ENCODE results near the gene CEMIP2.

The CEMIP2 gene

DNA sequence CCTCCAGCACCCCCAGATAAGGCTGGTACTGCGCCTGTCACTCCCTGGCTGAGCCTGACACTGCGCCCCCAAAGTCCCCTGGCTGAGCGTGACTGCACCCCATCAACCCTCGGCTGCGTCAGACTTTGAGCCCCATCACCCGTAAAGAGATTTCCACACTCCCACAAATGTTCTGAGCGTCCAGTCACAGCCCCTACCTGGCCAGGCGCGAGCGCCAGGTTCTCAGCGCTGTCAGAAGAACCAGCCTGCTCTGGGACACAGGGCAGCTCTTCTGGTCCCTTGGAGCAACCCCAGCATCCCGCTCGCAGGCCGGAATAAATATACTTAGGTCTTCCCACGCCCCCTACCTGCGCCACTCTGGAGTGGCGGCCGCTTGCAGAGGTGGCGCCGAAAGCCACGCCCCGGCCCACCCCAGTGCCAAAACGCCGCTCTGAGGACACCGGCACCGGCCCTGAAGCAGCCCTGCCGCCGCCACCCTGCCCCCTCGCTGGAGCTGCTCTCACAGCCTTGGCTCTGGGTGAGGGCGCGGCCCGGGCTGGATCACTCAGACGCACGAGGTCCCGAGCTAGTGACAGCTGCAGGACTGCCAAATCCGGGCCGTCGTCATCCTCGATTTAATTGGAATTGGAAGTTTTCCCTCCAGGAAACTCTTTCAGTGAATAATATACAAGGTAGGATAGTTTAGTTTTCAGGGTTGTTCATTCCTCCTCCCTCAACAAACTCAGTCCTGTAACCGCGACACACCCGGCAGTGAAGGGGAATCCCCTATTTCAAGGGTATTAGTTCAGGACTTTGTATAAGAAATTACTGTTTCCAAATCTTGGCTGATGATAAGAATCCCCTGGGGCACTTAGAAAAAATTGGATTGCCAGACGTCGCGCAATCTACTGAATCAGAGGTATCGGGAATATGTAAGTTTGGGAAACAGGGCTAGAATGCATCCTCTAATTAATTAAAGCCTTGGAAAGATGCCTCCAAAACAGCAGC lies 1.2 kb upstream of the CEMIP2 start:
- DNase-seq, result no peak

DNA sequence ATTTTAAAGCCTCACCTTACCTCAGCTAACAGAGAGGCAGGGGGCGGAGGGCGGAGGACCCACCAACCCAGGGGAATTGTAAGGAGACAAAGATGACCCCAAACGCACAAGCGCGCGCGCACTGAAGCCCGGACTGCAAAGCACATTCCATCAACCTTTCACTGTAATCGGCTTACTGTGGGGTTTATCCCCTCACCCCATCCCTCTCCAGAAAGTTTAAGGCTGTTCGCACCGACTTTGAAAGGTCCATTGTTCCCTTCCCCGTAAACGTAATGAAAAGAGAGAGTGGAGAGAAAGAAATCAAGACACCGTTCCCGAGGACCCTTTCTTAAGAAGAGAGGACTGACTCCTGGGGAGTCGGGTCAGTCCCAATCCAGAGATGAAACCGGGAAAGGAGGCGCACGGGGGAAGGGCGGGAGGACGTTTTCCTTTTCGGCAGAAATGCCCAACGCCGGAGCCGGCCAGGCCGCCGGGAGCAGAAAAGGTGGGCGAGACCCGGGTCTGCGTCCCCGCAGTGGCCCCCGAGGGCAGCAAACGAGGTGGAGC lies 464 bp downstream of the CEMIP2 start:
- DNase-seq, result no peak

DNA sequence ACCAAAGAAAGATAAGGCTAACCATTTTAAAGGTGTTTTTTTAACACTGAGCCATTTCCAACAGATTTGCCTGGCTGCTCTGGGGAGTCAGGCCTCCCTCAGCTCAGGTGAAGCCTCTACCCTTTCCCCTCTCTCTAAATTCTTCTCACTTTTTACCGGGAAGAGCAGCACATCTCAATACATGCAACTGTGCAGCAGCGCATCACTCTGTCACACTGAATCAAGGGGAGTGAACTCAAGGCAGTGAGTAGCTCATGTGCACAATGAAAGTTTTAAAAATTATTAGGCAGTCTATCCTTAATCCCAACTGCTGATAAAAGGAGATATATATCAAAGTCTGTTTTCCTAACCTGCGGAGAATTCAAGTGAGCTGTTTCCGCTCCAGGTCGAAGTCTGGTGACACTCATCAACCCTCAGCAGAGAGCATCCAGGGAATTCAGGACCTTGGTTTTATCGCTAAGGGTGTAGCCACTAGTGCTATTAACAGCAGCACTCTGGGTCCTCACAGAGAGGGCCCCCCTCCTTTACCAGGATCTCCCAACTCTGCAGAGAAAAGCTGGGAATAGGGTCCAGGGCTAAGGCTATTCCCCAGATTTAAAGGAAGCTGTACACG lies 1.0 kb downstream of the CEMIP2 start:
- DNase-seq, result no peak

DNA sequence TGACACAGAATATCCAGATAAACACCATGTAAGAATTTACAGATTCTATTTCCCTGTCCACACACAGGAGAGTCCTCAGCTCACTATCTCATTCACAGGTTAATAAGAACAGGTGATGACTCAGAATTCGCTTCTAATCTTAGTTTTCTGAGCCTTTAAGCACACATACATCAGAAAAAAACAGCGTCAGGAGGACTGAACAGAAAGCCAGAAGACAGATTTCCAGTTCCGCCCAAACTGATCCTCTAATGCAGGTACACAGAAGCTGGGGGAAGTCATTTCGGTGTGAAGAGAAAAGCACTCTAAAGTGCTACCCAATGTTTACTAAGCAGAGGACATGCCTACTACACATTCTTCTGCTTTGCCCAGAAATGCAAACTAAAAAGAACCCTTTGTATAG lies 1.6 kb downstream of the CEMIP2 start:
- DNase-seq, result no peak

DNA sequence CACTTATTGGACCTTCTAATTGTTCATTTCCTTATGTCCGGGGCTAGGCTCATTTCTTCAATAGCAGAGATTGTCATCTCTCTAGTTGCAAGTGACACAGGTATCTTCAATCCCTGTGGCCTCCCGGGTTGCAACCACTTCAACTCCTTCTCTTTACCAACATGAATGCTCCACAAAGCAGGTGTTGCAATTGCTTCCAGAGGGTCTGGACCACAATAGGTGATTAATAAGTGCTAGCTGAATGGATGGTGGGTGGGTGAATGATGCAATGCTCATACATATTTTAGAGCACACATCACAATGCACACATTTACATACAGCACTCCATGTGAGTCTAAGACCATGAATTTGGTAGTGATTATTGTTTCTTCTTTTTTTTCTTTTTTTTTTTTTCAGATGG lies 2.6 kb downstream of the CEMIP2 start:
- DNase-seq, result no peak

DNA sequence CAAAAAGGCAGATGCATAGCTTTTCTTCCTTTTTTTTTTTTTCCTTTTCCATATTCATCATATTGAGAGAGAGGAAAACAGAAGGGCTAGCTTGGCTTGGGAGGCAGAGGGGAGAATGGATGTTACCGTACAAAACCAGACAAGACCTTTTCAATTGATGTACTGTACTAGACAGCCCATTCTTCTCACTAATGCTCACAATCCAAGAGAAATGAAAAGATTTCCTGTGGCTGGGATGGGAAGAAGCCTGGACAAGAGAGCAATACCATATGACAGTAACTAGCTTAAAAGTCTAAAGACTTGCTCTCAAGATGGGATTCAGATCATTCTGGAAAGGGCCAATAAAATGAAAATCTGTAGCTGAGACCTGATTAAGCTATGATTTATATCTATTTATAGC lies 3.4 kb downstream of the CEMIP2 start:
- DNase-seq, result no peak

DNA sequence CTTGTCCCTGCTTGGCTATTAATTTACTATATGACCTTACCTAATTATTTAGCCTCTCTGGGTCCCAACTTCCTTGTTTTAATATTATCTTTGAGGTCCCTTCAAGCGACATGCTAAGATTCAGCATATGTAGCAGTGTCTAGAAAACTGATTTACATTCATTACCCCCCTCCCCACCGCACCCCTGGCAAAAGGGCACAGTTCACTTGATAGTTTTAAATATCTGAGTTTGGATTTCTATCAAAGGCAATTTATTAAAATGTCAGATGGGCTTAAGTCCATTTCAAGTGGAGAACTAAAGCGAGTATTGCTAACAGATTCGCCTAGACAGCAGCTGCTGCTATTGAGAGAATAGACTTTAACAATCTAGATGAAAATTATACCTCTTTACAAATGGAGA lies 3.9 kb downstream of the CEMIP2 start:
- no peak for DNase-seq

DNA sequence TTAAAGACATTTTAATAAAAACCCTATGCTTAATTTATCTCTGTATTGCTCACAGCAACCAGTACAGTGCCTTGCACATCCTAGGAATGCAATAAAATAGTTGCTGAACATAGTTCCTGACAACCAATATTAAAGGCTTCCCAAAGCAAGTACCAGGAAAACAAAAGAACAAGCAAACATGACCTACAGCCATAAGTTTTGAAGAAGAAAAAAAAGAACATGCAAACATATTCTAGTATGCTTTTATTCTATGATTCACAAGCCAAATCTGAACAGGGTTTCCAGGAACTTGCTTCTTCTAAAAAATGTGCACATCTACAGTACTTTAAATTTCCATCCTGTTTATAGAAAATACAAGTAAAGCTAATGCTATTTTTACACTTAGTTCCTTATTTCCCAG lies 4.5 kb downstream of the CEMIP2 start:
- no peak for DNase-seq

DNA sequence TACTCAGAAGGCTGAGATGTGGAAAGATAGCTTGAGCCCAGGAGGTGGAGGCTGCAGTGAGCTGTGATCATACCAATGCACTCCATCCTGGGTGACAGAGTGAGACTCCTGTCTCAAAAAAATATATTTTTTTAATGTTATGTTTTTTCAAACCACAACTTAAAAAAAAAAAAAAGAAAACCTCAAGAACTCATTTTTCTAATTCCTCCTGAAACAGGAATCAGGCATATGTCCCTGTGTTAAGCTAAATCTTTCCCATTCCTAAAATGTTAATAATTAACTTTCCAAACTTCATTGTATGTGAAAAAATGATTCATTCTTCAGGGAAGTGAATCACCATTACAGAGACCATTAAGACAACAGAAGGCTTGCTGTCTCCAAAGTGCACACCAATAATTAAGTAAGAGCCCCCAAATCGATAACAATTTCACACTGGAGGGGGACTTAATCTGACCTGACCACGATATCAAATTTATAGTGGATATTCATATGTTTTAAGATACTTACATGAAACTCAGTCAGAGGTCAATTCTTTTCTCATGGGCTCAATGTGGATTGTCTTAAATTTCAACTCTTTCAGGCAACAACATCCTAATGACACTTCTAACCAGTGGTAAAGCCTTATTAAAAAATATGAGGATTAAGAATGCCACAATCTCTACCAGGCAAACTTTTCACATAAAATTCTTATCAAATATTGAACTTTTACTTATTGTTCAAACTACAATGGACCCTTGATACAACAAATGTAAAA lies 5.2 kb downstream of the CEMIP2 start:
- DNase-seq, result no peak

DNA sequence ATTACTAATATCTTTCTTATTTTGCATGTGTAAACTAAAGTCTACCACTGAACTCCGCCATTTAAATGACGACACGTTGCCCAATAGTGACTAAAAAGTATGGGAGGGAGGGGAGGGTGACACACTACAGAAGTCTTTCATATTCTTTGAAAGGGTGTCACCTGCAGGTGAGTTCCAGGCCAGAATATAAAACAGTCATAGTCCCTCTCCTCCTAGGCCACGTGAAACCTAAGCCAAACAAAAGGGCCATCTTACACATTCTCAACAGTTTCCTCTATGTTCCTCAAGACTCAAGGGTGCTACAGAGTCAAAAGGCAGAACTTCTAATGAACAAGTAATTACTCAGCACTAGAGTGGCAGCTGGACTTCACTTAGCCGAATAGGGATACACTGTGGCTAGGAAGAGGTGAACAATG lies 6.4 kb downstream of the CEMIP2 start:
- no peak for DNase-seq

DNA sequence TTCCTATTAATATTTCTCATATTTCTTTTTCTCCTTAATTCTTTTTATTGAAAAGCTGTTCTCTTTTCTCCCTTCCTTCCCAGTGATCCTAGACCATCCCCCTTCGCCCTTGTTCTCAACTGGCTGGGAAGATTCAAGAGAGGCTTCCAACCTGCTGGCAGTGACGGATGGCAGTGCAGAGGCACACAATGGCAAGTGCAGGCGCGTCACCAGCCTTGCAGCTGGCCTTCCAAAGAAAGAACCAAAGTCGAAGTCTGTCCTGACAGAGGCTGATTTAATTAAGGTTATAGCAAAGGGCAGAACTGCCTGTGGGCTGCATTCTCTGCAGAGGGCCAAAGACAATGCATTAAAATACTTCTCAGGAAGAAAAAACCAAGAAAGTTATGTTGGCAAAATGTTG lies 7.4 kb downstream of the CEMIP2 start:
- no peak for DNase-seq

DNA sequence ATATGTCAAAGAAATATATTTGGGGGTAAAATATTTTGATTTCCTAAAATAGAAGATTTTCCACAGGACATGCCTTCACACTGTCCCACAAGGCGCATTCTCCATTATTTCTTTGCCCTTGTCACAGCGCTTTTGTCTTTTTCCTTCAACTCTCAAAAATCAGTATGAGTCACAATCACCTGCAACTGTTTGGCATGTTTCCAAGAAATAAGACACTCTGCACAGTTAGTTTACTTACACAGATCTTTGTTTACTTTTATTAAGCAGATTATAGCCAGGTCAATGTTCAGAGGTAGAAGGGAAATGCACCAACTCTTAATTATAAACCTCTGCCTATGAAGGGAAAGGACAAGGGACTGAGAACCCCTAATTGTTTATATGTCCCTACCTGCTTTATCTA lies 9.5 kb downstream of the CEMIP2 start:
- DNase-seq, result peak; percentile 35

DNA sequence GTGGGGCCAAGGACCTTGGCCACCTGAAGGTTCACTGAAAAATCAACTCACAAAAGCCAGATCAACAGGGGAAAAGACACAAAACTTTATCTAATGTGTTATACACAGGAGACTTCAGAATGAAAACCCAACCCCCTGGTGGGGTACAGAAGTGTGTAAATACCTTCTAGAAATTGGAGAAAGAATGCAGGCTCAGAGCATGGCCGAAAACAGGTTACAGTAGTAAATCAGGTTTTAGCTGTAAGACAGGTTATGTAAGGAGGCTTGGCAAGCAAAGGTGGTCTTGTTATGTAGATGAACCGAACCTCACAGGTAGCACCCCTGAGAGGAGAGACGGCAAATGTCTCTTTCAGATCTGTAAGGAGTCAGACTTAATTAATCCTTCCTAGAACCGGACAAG lies 10.0 kb downstream of the CEMIP2 start:
- DNase-seq, result no peak

DNA sequence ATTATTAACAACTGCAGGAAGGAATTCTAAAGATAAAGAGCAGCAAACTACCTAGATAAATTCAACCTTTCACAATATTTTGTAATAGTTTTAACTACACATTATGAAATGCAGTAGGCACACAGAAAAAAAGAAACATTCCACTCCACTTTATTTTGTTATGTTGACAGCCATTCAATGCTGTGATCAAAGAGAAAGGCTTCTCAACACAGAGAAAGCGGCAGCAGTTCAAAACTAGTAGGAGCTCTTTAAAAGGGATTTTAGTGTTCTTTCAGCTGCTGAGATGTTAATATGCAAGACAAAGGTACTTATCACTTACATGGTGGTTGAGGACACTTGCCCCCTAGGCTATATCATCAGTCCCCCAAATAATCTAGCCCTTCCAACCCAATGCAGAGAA lies 11.6 kb downstream of the CEMIP2 start:
- DNase-seq, result no peak

DNA sequence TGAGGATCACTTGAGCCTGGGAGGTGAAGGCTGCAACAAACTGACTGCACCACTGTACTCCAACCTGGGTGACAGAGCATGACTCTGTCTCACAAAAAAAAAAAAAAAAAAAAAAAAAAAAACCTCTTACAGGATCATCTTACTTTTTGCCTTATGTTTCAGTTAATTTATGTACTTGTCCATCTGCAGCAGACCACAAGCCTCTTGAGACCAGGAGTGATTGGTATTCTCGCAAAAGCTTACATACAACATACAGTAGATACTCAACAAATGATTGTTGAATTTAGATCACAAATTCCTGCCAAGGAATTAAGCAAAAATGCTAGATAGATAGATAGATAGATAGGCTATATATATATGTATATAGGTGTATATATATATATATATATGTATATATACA lies 12.4 kb downstream of the CEMIP2 start:
- no peak for DNase-seq

DNA sequence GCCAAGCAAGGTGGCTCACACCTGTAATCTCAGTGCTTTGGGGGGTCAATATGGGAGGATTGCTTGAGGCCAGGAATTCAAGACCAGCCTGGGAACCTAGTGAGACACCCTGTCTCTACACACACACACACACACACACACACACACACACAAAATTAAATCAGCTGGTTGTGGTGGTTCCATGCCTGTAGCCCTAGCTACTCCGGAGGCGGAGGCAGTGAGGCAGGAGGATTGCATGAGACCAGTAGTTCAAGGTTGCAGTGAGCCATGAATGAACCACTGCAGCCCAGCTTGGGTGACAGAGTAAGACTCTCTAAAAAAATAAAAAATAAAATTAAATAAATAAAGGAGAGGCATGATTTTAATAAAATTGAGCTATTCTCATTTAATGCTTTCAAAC lies 13.1 kb downstream of the CEMIP2 start:
- no peak for DNase-seq

DNA sequence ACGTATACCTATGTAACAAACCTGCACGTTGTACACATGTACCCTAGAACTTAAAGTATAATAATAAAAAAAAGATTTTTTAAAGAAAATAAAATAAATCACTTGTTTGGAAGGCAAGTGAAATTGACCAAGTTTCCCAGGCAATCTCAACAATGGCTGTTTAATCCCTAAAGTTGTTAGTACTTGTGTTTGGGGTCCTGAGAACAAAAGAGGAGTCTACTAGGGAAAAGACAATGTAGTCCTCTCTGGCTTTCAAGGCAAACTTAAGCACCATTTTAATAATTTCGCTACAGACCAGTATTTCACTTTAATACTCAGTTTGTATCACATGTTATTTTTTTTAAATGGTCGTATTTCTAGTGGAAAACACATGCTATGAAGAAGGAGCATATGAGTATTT lies 14.2 kb downstream of the CEMIP2 start:
- no peak for DNase-seq

DNA sequence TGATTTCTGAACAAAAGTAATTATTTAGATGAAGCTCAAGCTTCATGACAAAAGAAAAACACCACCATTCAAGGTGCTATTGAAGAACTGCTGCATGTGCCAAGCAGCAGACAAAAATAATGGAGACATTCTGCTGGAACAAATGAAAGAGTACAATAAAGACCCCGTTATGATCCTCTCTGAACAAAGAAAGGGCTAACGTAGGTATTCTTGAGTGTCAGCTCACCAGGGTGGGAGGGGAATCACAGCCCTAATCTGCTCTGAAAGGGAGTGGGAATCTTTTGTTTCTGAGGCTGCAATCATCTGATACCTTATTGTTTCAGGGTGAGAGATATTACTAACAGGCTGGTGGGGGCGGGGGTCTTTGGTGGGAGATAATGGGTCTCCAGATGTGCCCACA lies 15.4 kb downstream of the CEMIP2 start:
- no peak for DNase-seq

DNA sequence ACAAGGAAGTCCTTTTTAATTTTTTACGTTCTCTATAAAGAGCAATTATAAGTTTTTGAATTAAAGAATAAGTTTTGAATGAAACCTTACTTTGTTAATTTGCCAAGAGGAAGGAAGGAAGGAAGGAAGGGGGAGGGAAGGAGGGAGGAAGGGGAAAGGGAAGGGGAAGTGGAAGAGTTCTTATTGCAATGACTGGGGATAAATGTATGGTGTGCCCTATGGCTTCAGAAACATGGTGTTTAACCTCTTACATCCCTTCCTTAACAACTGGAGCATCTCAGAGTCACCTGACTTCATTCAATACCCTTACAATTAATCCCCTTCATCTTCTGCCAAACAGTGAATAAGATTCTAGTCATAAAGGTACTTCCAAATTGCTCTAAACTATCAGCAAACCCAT lies 16.0 kb downstream of the CEMIP2 start:
- no peak for DNase-seq

DNA sequence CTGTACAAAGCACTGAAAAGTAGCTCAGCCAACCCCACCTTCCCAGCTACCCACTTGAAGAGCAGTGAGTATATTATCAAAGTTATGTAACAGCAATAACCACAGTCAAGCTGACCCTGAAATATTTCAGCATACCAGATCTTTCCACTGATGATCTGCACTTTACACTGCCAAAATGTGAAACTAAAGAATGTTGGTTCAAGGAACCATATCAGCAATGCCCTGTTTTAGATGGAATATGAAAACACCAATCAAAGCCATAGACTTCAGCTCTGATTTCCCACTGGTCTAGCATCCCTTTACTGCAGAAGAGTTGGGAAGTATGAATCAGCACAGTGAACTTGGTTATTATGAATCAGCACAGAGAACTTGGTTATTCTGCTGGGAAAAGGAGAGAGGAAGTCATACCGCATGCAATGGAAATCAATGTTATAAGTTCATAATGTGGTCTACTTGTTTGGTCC lies 20.0 kb downstream of the CEMIP2 start:
- DNase-seq, result no peak

DNA sequence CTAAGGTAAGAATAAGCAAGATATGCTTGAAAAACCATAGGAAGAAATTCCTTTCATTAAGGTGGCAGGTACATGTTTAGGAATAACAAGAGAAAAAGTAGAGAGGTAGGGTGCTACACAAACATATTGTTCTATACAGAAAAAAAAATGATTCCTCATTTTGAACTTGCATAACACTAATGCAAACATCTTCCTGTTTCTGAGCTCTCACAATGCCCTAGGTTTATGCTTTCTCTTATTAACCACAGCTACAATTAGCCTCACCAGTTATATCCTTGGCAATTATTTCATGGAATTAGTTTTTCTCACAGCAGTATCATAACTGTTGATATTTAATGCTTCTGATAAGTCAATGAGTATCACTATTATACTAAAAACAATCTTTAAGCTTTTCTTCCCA lies 20.7 kb downstream of the CEMIP2 start:
- DNase-seq, result no peak

DNA sequence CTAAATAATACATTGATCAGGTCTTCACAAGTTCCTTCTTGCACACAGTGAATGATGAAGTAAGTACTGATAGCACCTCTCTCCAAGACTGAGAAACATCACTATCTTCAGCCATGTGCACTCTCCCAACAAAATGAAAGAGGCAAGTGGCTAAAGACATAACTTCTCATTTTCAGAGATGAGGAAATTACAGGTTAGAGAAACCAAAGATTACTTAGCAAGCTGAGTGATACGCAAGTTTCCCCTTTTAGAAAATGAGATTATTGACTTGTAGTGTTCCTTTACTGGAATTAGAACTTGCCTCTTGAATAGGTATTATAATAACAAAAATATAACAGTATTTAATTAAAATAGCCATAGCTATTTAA lies 21.6 kb downstream of the CEMIP2 start:
- no peak for DNase-seq

DNA sequence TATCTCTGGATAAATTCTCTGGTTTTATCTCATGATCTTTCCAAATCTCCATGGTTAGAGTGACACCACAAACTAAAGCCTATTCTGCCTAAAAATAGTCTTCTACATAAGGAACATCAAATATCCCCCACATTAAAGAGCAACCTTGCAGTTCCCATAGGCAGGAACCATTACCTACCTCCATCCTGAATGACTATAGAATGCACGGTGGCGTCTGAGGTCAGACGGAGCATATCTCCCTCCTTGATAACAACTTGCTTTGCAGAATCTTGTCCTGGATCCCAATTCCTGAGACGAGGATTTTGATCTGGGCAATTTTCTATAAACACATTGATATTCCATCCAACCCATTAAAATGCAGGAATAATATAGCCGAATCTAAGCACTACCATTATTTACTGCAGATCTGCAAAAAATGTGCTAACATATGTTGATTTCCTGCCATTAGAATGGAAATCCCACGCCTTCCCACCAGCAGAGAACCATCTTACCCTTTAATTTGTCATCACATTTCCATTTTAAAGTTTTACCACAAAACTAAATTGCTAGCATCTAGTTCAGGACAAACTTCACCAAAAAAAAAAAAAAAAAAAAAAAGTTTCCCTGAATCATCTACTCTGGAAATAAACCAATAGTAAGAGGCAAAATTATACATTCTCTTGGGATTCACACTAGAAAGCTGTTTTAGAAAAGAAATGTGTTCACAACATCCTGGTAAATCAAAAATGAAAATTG lies 22.1 kb downstream of the CEMIP2 start:
- no peak for DNase-seq
